B cell (primary cell): ENCODE measurements around the gene NBL1. TPM values are rescaled to one million over a fixed set of nuclear protein-coding genes. Genes with fewer than 3 reads are reported as not detected.

Source experiments
- ATAC-seq: fragments of 200-7000 bp; cut with Tn5 transposase; one replicate; pipeline ENCODE4 v1.10.0; 2021; ENCODE audit warnings: low read depth, mild to moderate bottlenecking, moderate number of reproducible peaks, moderate library complexity
- CTCF ChIA-PET: fragments of 350-600 bp; sonication (Branson Sonifier 250); formaldehyde crosslinking; loops from one replicate; lab custom pipeline; 2021; ENCODE audit warnings: antibody characterized with exemption, inconsistent platforms; lab: Charles Lee
- POLR2A ChIA-PET: fragments of 350-600 bp; sonication (Branson Sonifier 250); formaldehyde crosslinking; loops from one replicate; lab custom pipeline; 2021; ENCODE audit warnings: antibody characterized with exemption; lab: Charles Lee
- DNase-seq: peaks from one replicate; pipeline ENCODE4 v3.0.0; 2013
- H2AFZ ChIP-seq: 2 replicates; pipeline ENCODE4 v1.6.1; 2012; ENCODE audit warnings: mild to moderate bottlenecking, low read depth, low read length; ENCODE audit not compliant: insufficient read depth, poor library complexity, severe bottlenecking
- H3K27ac ChIP-seq, 2 donors: 1 replicate in 1 of 2; 2 replicates in 1 of 2; pipeline ENCODE4 v1.5.1; 2012 to 2013; ENCODE audit warnings: low read length in 2 of 2, mild to moderate bottlenecking in 2 of 2, moderate library complexity in 1 of 2
- H3K27me3 ChIP-seq, 4 experiments: fragments of 200-600 bp in 1 of 4; sonication (generic) in 1 of 4; replicated peaks in 1 of 4; 1 replicate in 2 of 4; 2 replicates in 2 of 4; pipeline versions ENCODE4 v1.6.1 to v1.7.0; 2013 to 2016; ENCODE audit warnings: low read length in 3 of 4, mild to moderate bottlenecking in 2 of 4, mixed read lengths in 1 of 4, moderate library complexity in 1 of 4; ENCODE audit not compliant: insufficient read depth in 4 of 4, control insufficient read depth in 3 of 4; ENCODE audit errors: control extremely low read depth in 1 of 4
- H3K36me3 ChIP-seq, 2 experiments: replicated peaks in 1 of 2; 1 replicate in 1 of 2; 2 replicates in 1 of 2; pipeline versions ENCODE4 v1.6.1 to v1.7.1; 2013; ENCODE audit warnings: low read length in 1 of 2; ENCODE audit not compliant: insufficient read depth in 2 of 2, control insufficient read depth in 1 of 2; ENCODE audit errors: control extremely low read depth in 1 of 2, extremely low read depth in 1 of 2
- H3K4me1 ChIP-seq, 2 donors: fragments of 200-600 bp in 1 of 2; sonication (generic) in 1 of 2; 1 replicate in 1 of 2; 2 replicates in 1 of 2; pipeline versions ENCODE4 v1.5.1 to v1.6.1; 2013 to 2017; ENCODE audit warnings: low read length in 2 of 2; ENCODE audit not compliant: control insufficient read depth in 2 of 2, insufficient read depth in 2 of 2
- H3K4me2 ChIP-seq: replicated peaks from 2 replicates; pipeline ENCODE3; 2012; ENCODE audit warnings: mild to moderate bottlenecking, low read depth, low read length; ENCODE audit not compliant: poor library complexity, severe bottlenecking
- H3K4me3 ChIP-seq, 5 experiments: fragments of 200-600 bp in 1 of 5; sonication (generic) in 1 of 5; 1 replicate in 3 of 5; 2 replicates in 2 of 5; pipeline versions ENCODE4 v1.5.1 to v1.7.0; 2011 to 2016; ENCODE audit warnings: low read length in 4 of 5, mild to moderate bottlenecking in 4 of 5, low read depth in 2 of 5, control low read depth in 1 of 5, moderate library complexity in 1 of 5; ENCODE audit not compliant: insufficient read depth in 1 of 5; ENCODE audit errors: control extremely low read depth in 1 of 5, extremely low read depth in 1 of 5
- H3K79me2 ChIP-seq: fragments of 200-600 bp; sonication (generic); one replicate; pipeline ENCODE4 v1.6.0; 2016; ENCODE audit warnings: low read length; ENCODE audit not compliant: control insufficient read depth, insufficient read depth
- H3K9ac ChIP-seq: fragments of 200-600 bp; sonication (generic); 2 replicates; pipeline ENCODE4 v1.6.1; 2017; ENCODE audit warnings: mild to moderate bottlenecking, low read length, moderate library complexity
- H3K9me3 ChIP-seq, 3 donors: one replicate each; pipeline versions ENCODE4 v1.6.1 to v1.7.1; 2013; ENCODE audit warnings: low read length in 2 of 3; ENCODE audit not compliant: control insufficient read depth in 2 of 3, insufficient read depth in 1 of 3; ENCODE audit errors: control extremely low read depth in 1 of 3
- H4K20me1 ChIP-seq: 2 replicates; pipeline ENCODE4 v1.6.0; 2012; ENCODE audit warnings: mild to moderate bottlenecking, low read length; ENCODE audit not compliant: insufficient read depth, control insufficient read depth, poor library complexity, severe bottlenecking
- H3K27ac Mint-ChIP-seq: one replicate; pipeline ENCODE4 v1.8.0; 2021; ENCODE audit warnings: mixed read lengths
- H3K27me3 Mint-ChIP-seq: one replicate; pipeline ENCODE4 v1.8.0; 2021; ENCODE audit warnings: mixed read lengths
- H3K4me1 Mint-ChIP-seq: one replicate; pipeline ENCODE4 v1.8.0; 2021; ENCODE audit warnings: mixed read lengths
- H3K4me3 Mint-ChIP-seq: one replicate; pipeline ENCODE4 v1.8.0; 2021; ENCODE audit warnings: mixed read lengths
- H3K9me3 Mint-ChIP-seq: one replicate; pipeline ENCODE4 v1.8.0; 2022; ENCODE audit warnings: mixed read lengths; ENCODE audit not compliant: insufficient read depth
- EZH2 ChIP-seq: IDR thresholded peaks from 2 replicates; pipeline ENCODE4 v1.6.1; 2012; ENCODE audit warnings: borderline replicate concordance, low read depth, mild to moderate bottlenecking, moderate library complexity, low read length; ENCODE audit not compliant: insufficient read depth, poor library complexity, severe bottlenecking
- WGBS: methylation state at CpG from one replicate; pipeline ENCODE4 v1.1.5; 2013; ENCODE audit warnings: missing lambda C conversion rate; ENCODE audit not compliant: insufficient coverage; 5-methylcytosine and 5-hydroxymethylcytosine counted together
- intact Hi-C: fragments of 100-400 bp; cut with micrococcal nuclease; formaldehyde crosslinking; loops from one replicate; pipeline ENCODE4 v1.10.0; 2022
- polyA plus RNA-seq: library from polyadenylated mRNA; depleted of rRNA; stranded (reverse); fragments of >200 nt; gene quantifications from 2 replicates; pipeline ENCODE4 v1.2.3, GENCODE V29; 2012
- total RNA-seq, 2 donors: library from RNA; stranded (reverse); fragments of 120-200 nt in 1 of 2; gene quantifications; 1 replicate in 1 of 2; 2 replicates in 1 of 2; pipeline versions ENCODE4 v1.2.3 to v1.2.4, GENCODE V29; 2013 to 2022
- TF ChIP-seq, protein P1 (sequence below): fragments of 200-600 bp; IDR thresholded peaks from one replicate; pipeline ENCODE4 v1.8.0; 2022; ENCODE audit warnings: antibody characterized with exemption, mild to moderate bottlenecking

NBL1 gene
- total and polyA plus RNA-seq, 2 donors (not counting 1 experiment from before 2014, with no cell fraction given), result 0.74 to 0.97 TPM

DNA sequence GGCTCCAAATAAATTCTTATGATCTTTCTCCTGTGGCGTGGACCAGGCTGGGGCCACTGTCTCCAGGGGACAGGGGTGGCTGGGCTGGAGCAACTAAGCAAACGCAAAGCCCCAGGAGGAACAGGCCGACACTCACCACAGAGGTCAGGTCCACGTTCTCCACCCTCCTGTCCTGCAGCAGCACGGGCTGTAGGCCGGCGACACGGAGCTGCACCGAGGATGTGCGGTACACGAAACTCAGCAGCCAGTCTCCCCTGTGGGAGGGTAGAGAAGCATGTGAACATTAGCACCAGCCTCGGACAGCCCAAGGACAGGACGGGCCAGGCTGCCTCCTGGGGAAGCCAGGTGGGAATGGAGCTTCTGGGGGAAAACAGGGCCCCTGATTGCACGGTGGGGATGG is 50.2 kb downstream of the NBL1 start:
- Histone ChIP-seq H3K4me3 (no peak overlapping the region), H3K9ac (no peak overlapping the region), H3K27ac (no peak overlapping the region), H3K9me3 (peaks cover 0 to 22% (median 13%) of the 10 kb centered on the region in 3 donors), H3K79me2 (no peaks in the 10 kb centered on the region), H3K4me1 (peaks cover 0 to 6% of the 10 kb centered on the region in 2 donors), H3K36me3 (peaks cover 0 to 37% of the 10 kb centered on the region in 2 experiments), H3K4me2 (no peak overlapping the region), H3K27me3 (no peaks in the 10 kb centered on the region), H2AFZ (no peak overlapping the region), H4K20me1 (no peaks in the 10 kb centered on the region)
- DNase-seq (no peak), ATAC-seq (no peak)
- no peak overlapping the region for H3K27ac Mint-ChIP-seq
- CTCF ChIA-PET, result interaction anchor here (1.4 kb wide), 1 partner anchor 10 kb away, joined by 11 read pairs; no protein-coding TSS in a partner anchor
- POLR2A ChIA-PET, result no interaction called here
- H3K9me3 Mint-ChIP-seq, result no peaks in the 10 kb centered on the region
- H3K4me3 Mint-ChIP-seq, result no peak overlapping the region
- no peak for TF ChIP-seq EZH2
- TF ChIP-seq, protein P1, sequence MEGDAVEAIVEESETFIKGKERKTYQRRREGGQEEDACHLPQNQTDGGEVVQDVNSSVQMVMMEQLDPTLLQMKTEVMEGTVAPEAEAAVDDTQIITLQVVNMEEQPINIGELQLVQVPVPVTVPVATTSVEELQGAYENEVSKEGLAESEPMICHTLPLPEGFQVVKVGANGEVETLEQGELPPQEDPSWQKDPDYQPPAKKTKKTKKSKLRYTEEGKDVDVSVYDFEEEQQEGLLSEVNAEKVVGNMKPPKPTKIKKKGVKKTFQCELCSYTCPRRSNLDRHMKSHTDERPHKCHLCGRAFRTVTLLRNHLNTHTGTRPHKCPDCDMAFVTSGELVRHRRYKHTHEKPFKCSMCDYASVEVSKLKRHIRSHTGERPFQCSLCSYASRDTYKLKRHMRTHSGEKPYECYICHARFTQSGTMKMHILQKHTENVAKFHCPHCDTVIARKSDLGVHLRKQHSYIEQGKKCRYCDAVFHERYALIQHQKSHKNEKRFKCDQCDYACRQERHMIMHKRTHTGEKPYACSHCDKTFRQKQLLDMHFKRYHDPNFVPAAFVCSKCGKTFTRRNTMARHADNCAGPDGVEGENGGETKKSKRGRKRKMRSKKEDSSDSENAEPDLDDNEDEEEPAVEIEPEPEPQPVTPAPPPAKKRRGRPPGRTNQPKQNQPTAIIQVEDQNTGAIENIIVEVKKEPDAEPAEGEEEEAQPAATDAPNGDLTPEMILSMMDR, result no peak
- intact Hi-C loops, result no loop called here
- WGBS, result 96% methylated on average over 14 of the region's 14 CpGs
- no peaks in the 10 kb centered on the region for H3K27me3 Mint-ChIP-seq
- H3K4me1 Mint-ChIP-seq, result peaks cover 10% of the 10 kb centered on the region

DNA sequence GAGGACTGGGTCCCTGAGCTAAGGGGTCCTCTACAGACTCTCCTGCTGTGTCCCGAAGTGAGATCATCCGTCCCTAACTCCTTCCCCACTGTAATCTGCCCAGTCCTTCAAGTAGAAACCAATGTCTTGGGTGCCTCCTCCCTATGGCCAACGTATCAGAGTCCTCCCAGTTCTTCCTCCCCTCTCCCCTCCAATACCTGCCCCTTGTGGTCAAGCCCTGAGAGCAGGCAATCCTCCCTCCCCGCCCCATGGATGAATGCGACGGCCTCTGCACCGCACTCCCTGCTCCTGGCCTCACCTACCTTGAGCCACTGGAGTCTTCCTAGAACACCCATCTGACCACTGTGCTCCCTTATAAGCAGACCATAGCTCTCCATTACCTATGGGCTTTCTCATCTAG is 51.7 kb downstream of the NBL1 start:
- Histone ChIP-seq H4K20me1 (no peaks in the 10 kb centered on the region), H3K4me3 (no peak overlapping the region), H3K9ac (no peak overlapping the region), H3K79me2 (no peaks in the 10 kb centered on the region), H3K27ac (no peak overlapping the region), H2AFZ (no peak overlapping the region), H3K4me1 (peaks cover 0 to 6% of the 10 kb centered on the region in 2 donors), H3K27me3 (no peaks in the 10 kb centered on the region), H3K9me3 (peaks cover 0 to 7% (median 0%) of the 10 kb centered on the region in 3 donors), H3K4me2 (no peak overlapping the region), H3K36me3 (peaks cover 0 to 35% of the 10 kb centered on the region in 2 experiments)
- H3K4me1 Mint-ChIP-seq, result peaks cover 10% of the 10 kb centered on the region
- no peak overlapping the region for H3K27ac Mint-ChIP-seq
- TF ChIP-seq, protein P1, result no peak
- TF ChIP-seq EZH2, result no peak
- DNase-seq, result no peak
- no peaks in the 10 kb centered on the region for H3K9me3 Mint-ChIP-seq
- ATAC-seq, result no peak
- intact Hi-C loops, result no loop called here
- no peaks in the 10 kb centered on the region for H3K27me3 Mint-ChIP-seq
- CTCF ChIA-PET, result interaction anchor here (1.4 kb wide), 1 partner anchor 9 kb away, joined by 11 read pairs; no protein-coding TSS in a partner anchor
- POLR2A ChIA-PET, result no interaction called here
- WGBS, result 95% methylated on average over 7 of the region's 7 CpGs
- no peak overlapping the region for H3K4me3 Mint-ChIP-seq
